ENCODE data around the gene GLB1L2.

Gene GLB1L2

GRCh38 chr11:134349802-134350355 lies 18.1 kb downstream of the GLB1L2 start:
- no peak for DNase-seq

- DNase-seq, result no peak
Observed at GRCh38 chr11:134350381-134350780, 18.6 kb downstream of the GLB1L2 start.

DNA sequence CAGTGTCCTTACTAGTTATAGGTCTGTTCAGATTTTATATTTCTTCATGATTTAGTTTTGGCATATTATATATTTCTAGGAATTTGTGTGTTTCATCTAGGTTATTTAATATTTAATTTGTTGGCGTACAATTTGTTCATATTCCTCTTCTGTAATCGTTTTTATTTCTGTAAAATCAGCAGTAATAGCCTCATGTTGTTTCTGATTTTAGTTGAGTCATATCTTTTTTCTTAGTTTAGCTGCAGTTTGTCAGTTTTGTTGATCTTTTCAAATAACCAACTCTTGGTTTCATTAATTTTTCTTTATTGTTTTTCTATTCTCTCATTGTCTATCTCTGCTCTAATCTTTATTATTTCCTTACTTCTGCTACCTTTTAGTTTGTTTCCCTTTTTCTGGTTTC lies 20.3 kb downstream of the GLB1L2 start:
- no peak for DNase-seq

DNA sequence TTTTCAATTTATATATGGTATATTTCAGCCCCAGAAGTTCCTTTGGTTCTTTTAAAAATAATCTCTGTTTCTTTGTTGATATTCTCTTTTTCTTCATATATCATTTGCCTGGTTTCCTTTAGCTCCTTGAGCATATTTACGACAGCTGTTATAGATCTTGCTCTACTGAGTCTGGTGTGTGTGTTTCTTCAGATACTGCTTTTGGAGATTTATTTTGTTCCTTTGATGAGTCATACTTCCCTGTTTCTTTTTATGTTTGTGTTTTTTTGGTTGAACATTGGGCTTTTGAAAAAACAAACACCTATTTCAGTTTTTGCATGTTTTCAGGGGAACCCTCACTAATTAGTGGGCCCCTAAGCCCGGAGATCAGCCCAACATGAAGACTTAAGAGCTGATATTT lies 23.3 kb downstream of the GLB1L2 start:
- DNase-seq, result no peak

DNA sequence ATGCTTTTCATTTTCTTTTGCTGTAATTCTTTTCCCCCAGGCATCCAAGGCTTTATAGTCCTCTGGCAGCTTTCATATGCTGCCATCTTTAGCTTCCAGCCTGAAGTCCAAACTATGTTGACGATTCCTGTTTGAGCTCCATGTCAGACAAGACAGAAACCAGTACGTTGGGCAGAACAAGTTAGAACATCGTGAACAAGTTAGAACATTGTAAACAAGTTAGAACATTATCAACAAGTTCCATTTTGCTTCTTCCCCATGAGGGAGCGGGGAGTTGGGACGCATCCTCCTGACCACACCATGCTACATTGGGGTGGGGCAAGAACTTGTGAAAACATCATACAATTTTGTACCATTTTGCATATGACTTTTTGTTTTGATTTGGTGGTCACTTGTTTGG lies 23.9 kb downstream of the GLB1L2 start:
- no peak for DNase-seq

- DNase-seq, result no peak
Observed at GRCh38 chr11:134356656-134357544, 25.1 kb downstream of the GLB1L2 start.

DNA sequence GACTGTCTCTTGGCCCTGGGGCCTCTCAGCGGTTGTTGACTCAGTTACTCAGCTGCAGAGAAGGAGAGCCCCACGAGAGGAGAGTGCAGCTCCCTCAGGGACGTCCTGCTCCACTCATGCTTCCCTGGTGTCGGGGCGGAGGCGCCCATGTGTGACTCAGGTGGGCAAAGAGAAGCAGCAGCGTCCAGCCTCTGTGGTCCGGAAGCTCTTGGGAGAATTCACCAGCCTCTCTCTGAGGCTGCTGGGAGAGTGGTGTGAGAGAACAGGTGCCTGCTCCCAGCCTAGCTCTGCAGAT lies 25.7 kb downstream of the GLB1L2 start:
- no peak for DNase-seq

GRCh38 chr11:134358165-134358855 lies 26.5 kb downstream of the GLB1L2 start:
- DNase-seq, result no peak

GRCh38 chr11:134358856-134359490 lies 27.2 kb downstream of the GLB1L2 start:
- DNase-seq, result no peak

- DNase-seq, result no peak
Observed at GRCh38 chr11:134359646-134360045, 27.9 kb downstream of the GLB1L2 start.

DNA sequence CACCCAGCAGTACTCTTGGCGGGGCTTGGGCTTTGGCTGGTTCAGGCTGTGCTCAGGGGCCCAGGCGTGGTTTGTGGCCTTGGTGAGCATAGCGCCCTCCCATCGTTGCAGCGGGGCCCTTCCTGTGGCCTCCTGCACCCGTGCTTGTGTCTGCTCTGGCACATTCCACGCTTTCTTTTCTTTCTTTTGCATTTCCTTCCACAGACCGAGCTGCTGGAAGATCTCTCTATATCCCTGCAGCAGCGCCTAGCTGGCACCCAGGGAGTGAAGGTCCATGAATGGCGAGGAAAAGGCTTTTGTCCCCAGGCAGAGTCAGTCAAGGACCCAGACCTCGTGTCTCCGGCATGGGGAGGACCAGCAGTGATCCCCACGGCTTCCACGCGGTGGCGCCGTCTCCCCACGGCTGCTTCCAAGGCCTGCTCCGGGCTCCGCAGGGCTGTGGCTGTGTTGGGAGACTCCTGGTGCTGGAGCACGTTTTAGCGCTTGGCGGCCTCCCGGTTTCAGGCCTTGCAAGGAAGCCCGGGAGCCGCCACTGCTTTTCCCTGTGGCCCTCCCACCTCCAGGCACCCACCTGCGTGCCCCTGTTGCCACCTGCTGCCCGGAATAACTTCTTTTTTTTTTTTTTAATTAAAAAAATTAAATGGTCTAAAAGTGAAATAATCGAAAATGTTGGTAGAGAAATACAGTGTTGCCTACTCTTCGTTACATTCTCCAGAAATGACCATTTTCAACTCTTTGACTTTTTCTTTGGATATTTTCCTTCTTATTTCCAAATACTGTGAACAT lies 28.5 kb downstream of the GLB1L2 start:
- DNase-seq, result no peak

- no peak for DNase-seq
Observed at GRCh38 chr11:134361661-134362060, 29.9 kb downstream of the GLB1L2 start.

- no peak for DNase-seq
Observed at GRCh38 chr11:134362192-134362901, 30.6 kb downstream of the GLB1L2 start.

DNA sequence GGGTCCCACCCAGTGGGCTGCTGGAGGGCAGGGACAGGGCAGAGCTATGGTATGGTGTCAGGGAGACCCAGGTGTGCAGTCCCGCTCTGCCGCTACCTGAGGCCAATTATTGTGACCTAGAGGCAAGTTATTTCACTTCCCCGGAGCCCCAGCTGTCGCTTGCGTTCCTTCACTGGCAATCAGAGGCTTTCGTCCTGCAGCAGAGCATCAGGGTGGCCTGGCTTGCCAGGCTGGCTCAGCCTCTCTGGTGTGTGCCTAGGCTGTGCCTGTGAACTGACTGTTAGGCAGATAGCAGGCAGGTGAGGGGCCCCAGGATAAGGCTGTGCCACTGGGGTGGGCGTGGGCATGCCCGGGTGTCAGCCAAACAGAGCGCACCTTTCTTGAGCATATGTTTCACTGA lies 31.4 kb downstream of the GLB1L2 start:
- no peak for DNase-seq

DNA sequence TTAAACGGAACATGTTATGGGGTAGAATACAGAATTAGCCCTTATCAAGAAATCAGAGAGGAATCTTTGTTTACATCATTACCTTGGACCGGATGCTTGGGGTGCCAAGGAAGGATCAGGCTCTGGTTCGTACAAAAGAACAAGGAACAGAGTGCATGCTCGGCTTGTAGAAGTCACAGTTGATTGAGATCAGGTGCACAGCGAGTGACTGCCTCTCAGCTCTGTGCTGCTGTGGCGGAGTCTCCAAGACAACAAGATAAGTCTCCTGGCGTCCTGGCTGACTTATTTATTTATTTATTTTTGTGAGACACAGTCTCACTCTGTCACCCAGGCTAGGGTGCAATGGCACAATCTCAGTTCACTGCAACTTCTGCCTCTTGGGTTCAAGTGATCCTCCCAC lies 31.8 kb downstream of the GLB1L2 start:
- DNase-seq, result no peak

DNA sequence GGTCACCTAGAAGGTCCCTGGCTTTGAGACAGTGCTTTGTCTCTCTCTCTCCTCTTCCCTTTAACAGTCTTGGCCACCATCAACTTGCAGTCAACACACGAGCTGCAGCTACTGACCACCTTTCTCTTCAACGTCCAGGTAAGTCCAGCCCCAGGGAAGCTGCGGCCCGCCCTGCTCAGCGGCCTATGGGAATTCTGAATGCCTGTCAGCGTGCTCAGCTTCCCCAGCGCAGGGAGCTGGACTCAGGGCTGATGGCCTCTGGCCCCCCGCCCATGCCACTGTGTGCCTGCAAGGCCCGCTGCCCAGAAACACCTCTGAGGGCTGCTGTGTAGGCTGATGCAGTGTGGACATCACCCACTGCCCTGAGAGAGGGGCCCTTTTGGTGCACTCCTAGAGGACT lies 32.5 kb downstream of the GLB1L2 start:
- DNase-seq, result no peak

- DNase-seq, result no peak
Observed at GRCh38 chr11:134365011-134365925, 33.5 kb downstream of the GLB1L2 start.

GRCh38 chr11:134366254-134366653 lies 34.5 kb downstream of the GLB1L2 start:
- DNase-seq, result no peak

DNA sequence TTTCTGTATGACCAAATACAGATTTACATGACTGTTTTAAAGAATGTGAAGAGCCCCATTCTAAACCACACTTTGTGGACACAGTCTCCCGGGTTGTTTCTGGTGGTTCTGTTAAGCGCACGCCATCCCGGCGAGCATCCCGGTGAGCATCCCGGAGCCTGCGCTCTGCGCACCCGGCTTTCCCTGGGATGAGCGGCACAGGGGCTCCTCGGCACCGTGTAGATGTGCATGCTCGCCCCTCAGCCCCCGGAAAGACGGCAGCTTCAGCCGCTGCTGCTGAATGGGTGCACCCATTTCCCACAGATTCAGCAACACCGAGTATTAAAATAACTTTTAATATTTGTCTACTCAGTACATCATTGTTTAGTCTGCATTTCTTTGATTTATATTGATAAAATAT lies 36.0 kb downstream of the GLB1L2 start:
- no peak for DNase-seq

DNA sequence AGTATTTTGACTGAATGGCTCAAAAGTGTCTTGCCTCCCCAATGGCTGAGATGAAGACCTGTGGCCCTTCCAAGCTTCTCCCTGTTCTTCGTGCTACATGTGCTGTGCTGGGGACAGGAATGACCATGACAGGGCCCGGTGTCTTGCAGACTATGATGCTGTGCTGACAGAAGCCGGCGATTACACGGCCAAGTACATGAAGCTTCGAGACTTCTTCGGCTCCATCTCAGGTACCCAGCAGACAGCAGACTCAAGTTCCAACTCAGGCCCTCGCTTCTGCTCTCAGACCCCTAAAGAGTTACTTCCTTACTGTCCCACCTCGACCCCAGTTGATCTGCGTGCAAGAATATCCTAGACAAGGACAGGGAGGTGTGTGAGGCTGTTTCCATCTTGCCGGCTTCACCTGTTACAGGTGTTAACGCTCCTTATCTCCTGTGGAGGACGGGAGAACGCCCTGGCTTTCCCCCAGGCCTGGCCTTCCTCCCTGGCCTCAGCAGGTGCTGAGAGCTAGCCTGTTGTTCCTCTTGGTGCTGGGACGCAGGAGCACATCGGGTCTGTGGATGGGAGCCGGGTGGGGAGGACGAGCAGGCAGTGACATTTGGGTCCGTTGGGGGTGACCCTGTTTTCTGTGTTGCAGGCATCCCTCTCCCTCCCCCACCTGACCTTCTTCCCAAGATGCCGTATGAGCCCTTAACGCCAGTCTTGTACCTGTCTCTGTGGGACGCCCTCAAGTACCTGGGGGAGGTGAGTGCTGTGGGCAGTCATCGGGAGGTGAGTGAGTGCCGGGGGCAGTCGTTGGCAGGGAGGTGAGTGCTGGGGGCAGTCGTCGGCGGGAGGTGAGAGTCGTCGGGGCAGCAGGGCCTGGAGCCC lies 38.1 kb downstream of the GLB1L2 start:
- no peak for DNase-seq
